Left ventricle myocardium inferior (tissue), 1 donor: ENCODE results near the gene SOD2. TPM values are rescaled to one million over a fixed set of nuclear protein-coding genes. Genes with fewer than 3 reads are reported as not detected.

ENCODE experiments used
- DNase-seq: peaks from one replicate; pipeline ENCODE4 v3.0.0-alpha.2; 2020
- H3K27ac ChIP-seq: fragments of 200-600 bp; replicated peaks from 2 replicates; pipeline ENCODE4 v1.8.0; 2021
- H3K27me3 ChIP-seq: fragments of 200-600 bp; 2 replicates; pipeline ENCODE4 v1.8.0; 2021; ENCODE audit warnings: low read depth
- H3K36me3 ChIP-seq: fragments of 200-600 bp; 2 replicates; pipeline ENCODE4 v1.8.0; 2021
- H3K4me1 ChIP-seq: fragments of 200-600 bp; 2 replicates; pipeline ENCODE4 v1.8.0; 2021
- H3K4me3 ChIP-seq: fragments of 200-600 bp; 2 replicates; pipeline ENCODE4 v1.8.0; 2021; ENCODE audit warnings: mild to moderate bottlenecking, moderate library complexity
- H3K9me3 ChIP-seq: fragments of 200-600 bp; replicated peaks from 2 replicates; pipeline ENCODE4 v1.8.0; 2021
- intact Hi-C: fragments of 100-400 bp; cut with micrococcal nuclease; formaldehyde crosslinking; loops from one replicate; pipeline ENCODE4 v1.11.0; 2022
- total RNA-seq: library from RNA; stranded (reverse); fragmentation: NEBNext Ultra II Directional; extraction: Animal tissue kit (Norgen Biotek cat#: 25700); gene quantifications from one replicate; pipeline ENCODE4 v1.2.1, GENCODE V29; 2021
- TF ChIP-seq, protein P1 (sequence below): fragments of 200-600 bp; IDR thresholded peaks from 2 replicates; pipeline ENCODE4 v1.8.0; 2021; ENCODE audit warnings: antibody characterized with exemption, mild to moderate bottlenecking, borderline replicate concordance
- donor health status: DM: no; HTN: yes; CAD: no; lungs with severe emphysema.

Gene SOD2
- total RNA-seq, 1 donor from 2014 or later, result 1,000 TPM

- Histone ChIP-seq H3K4me1 (no peaks in the 10 kb centered on the region), H3K36me3 (no peaks in the 10 kb centered on the region), H3K27me3 (no peaks in the 10 kb centered on the region), H3K9me3 (no peaks in the 10 kb centered on the region), H3K4me3 (no peak overlapping the region), H3K27ac (no peak overlapping the region)
- intact Hi-C loops, result no loop called here
- no peak for DNase-seq
- TF ChIP-seq, protein P1, sequence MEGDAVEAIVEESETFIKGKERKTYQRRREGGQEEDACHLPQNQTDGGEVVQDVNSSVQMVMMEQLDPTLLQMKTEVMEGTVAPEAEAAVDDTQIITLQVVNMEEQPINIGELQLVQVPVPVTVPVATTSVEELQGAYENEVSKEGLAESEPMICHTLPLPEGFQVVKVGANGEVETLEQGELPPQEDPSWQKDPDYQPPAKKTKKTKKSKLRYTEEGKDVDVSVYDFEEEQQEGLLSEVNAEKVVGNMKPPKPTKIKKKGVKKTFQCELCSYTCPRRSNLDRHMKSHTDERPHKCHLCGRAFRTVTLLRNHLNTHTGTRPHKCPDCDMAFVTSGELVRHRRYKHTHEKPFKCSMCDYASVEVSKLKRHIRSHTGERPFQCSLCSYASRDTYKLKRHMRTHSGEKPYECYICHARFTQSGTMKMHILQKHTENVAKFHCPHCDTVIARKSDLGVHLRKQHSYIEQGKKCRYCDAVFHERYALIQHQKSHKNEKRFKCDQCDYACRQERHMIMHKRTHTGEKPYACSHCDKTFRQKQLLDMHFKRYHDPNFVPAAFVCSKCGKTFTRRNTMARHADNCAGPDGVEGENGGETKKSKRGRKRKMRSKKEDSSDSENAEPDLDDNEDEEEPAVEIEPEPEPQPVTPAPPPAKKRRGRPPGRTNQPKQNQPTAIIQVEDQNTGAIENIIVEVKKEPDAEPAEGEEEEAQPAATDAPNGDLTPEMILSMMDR, result no peak
Observed at GRCh38 chr6:159646116-159646515, 46.9 kb downstream of the SOD2 start.

GRCh38 chr6:159645640-159646039 is 47.4 kb downstream of the SOD2 start:
- Histone ChIP-seq H3K27ac (no peak overlapping the region), H3K9me3 (no peaks in the 10 kb centered on the region), H3K36me3 (no peaks in the 10 kb centered on the region), H3K4me3 (no peak overlapping the region), H3K27me3 (no peaks in the 10 kb centered on the region), H3K4me1 (no peaks in the 10 kb centered on the region)
- intact Hi-C loops, result no loop called here
- no peak for DNase-seq
- TF ChIP-seq, protein P1, result no peak

Other genes with a start within 250 kb of the SOD2 start
- 47.5 TPM for gene WTAP, start 34.3 kb upstream of the SOD2 start, total RNA-seq
- gene ACAT2, start 68.8 kb upstream of the SOD2 start, total RNA-seq, result 5.2 TPM
- 136 TPM for gene TCP1, start 96.4 kb upstream of the SOD2 start, total RNA-seq
- 60.2 TPM for gene MRPL18, start 97.2 kb upstream of the SOD2 start, total RNA-seq
- gene PNLDC1, start 107.0 kb upstream of the SOD2 start, total RNA-seq, result 0.33 TPM
- not detected for gene MAS1, start 197.7 kb upstream of the SOD2 start, total RNA-seq